ENCODE data around the gene F8. TPM values are rescaled to one million over a fixed set of nuclear protein-coding genes. Genes with fewer than 3 reads are reported as not detected.

Gene F8
- total and polyA plus RNA-seq, 2 of the 4 experiments (the other 2 are of a cell fraction): 1.4 to 1.5 TPM

DNA sequence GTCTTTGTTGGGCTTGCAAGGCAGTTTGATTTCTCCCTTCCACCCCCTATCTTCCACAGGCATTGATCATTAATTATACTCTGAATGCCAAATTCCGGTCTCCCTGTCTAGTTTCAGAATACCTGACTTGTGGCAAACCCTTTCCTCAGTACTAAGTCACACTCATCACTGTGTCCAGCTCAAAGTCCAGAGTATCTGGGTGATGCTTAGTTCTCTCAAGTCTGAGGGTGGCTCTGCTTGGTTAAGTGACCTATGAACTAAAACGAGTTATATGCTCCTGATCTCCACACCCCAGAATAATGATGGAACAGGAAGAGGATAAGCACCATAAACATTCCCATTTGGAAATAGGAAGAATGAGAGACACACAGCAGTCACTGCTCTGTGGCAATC lies 194.5 kb downstream of the F8 start:
- Histone ChIP-seq H3K23ac (ENCODE audit: low read depth, low read length) (no peak overlapping the region), H3K79me1 (ENCODE audit: low read depth in 1 of 2, low read length in 2 of 2) (no peaks in the 10 kb centered on the region), H2BK120ac (ENCODE audit: low read depth, low read length) (no peak overlapping the region), H3K9me3 (ENCODE audit: control insufficient read depth, insufficient read depth, low read length) (no peaks in the 10 kb centered on the region), H3K56ac (ENCODE audit: extremely low read depth, insufficient read depth, low read length) (no peak overlapping the region), H2AK9ac (replicated peaks; ENCODE audit: low read depth, low read length, poor library complexity) (no peak overlapping the region), H4K91ac (ENCODE audit: insufficient read depth, low read depth, low read length) (no peak overlapping the region), H4K20me1 (ENCODE audit: insufficient read depth, low read length) (no peaks in the 10 kb centered on the region), H3K18ac (ENCODE audit: low read depth, low read length) (no peak overlapping the region), H2BK15ac (ENCODE audit: low read depth, low read length) (no peak overlapping the region), H2BK5ac (ENCODE audit: low read depth, low read length, poor library complexity, severe bottlenecking) (no peak overlapping the region), H3K36me3 (ENCODE audit: control insufficient read depth, insufficient read depth, low read length) (no peaks in the 10 kb centered on the region), H3K4me1 (ENCODE audit: control insufficient read depth, insufficient read depth, low read length) (no peaks in the 10 kb centered on the region), H3K9ac (ENCODE audit: low read depth, low read length) (no peak overlapping the region), H3K9me1 (ENCODE audit: insufficient read depth, low read length) (no peaks in the 10 kb centered on the region), H3K27ac (ENCODE audit: insufficient read depth, low read length) (no peak overlapping the region), H2BK20ac (ENCODE audit: low read depth, low read length) (no peak overlapping the region), H3K4ac (ENCODE audit: low read depth, low read length) (no peak overlapping the region), H3K27me3 (ENCODE audit: control insufficient read depth, insufficient read depth, low read length) (no peaks in the 10 kb centered on the region), H2AK5ac (ENCODE audit: low read depth, low read length) (no peak overlapping the region), H3K4me3 (ENCODE audit: insufficient read depth, low read depth, low read length) (no peak overlapping the region), H3K4me2 (ENCODE audit: low read depth, low read length) (no peak overlapping the region), H2AFZ (replicated peaks; ENCODE audit: low read length, poor library complexity) (no peak overlapping the region), H4K5ac (ENCODE audit: low read depth, low read length) (no peak overlapping the region), H3K14ac (replicated peaks; ENCODE audit: low read depth, low read length) (no peak overlapping the region), H4K8ac (ENCODE audit: low read depth in 2 of 2, low read length in 2 of 2) (no peak overlapping the region)
- dilution Hi-C loops (cut with HindIII; ENCODE audit: low sequenced_read_pairs, unreplicated experiment) (no loop called here), intact Hi-C loops (cut with micrococcal nuclease) (no loop called here), in situ Hi-C loops (cut with MboI; ENCODE audit: low sequenced_read_pairs) (no loop called here)
- DNase-seq (no peak), ATAC-seq (ENCODE audit: low read depth) (no peak)
- WGBS, 2 experiments (ENCODE audit: extremely low coverage in 2 of 2, insufficient read length in 1 of 2): no CpG with 5 or more reads among the region's 2 CpGs
- no TSS peak for BruUV-seq (replicated peaks)
- TF ChIP-seq MAZ (IDR thresholded peaks at IDR 0.05; ENCODE audit: borderline replicate concordance, low read depth, low read length) (no peak), BHLHE40 (IDR thresholded peaks at IDR 0.05; ENCODE audit: low read depth, low read length) (no peak), SMC3 (IDR thresholded peaks at IDR 0.05; ENCODE audit: low read depth, low read length) (no peak), POLR2A (IDR thresholded peaks at IDR 0.05; ENCODE audit: low read depth, low read length) (no peak)
- TF ChIP-seq, protein P1, sequence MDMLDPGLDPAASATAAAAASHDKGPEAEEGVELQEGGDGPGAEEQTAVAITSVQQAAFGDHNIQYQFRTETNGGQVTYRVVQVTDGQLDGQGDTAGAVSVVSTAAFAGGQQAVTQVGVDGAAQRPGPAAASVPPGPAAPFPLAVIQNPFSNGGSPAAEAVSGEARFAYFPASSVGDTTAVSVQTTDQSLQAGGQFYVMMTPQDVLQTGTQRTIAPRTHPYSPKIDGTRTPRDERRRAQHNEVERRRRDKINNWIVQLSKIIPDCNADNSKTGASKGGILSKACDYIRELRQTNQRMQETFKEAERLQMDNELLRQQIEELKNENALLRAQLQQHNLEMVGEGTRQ (IDR thresholded peaks at IDR 0.05; ENCODE audit: low read depth, low read length): no peak
- CTCF ChIA-PET: no interaction called here
- POLR2A ChIA-PET (ENCODE audit: unreplicated experiment): no interaction called here
